HG03558 (cell line): ENCODE measurements around the gene LRRC26.
"Not testable (repeated sequence)": the region's sequence is repeated elsewhere in the genome, so short reads cannot be mapped to it uniquely, and the experiment has no call there.

Experiments used
- ATAC-seq: cut with Tn5 transposase; IDR thresholded peaks from one replicate; pipeline ENCODE4 v1.9.1; 2021; ENCODE audit warnings: moderate number of reproducible peaks; ENCODE audit not compliant: unreplicated experiment; ENCODE audit errors: extremely low read depth

LRRC26 gene

GRCh38 chr9:137122796-137123467, 46.9 kb downstream of the LRRC26 start:
- ATAC-seq = not testable (repeated sequence)

- ATAC-seq = not testable (repeated sequence)
Observed at GRCh38 chr9:137121927-137122795, 47.7 kb downstream of the LRRC26 start.
